NK-92 treated with Interleukin-12 subunit alpha and Interleukin-12 subunit beta, amount 100 ng/mL, for 24 hours (cell line): Measurements from ENCODE around the gene C17orf114.

Experiments used
- DNase-seq: peaks from one replicate; lab custom pipeline; 2025; lab: John Stamatoyannopoulos, UW

The C17orf114 gene

DNA sequence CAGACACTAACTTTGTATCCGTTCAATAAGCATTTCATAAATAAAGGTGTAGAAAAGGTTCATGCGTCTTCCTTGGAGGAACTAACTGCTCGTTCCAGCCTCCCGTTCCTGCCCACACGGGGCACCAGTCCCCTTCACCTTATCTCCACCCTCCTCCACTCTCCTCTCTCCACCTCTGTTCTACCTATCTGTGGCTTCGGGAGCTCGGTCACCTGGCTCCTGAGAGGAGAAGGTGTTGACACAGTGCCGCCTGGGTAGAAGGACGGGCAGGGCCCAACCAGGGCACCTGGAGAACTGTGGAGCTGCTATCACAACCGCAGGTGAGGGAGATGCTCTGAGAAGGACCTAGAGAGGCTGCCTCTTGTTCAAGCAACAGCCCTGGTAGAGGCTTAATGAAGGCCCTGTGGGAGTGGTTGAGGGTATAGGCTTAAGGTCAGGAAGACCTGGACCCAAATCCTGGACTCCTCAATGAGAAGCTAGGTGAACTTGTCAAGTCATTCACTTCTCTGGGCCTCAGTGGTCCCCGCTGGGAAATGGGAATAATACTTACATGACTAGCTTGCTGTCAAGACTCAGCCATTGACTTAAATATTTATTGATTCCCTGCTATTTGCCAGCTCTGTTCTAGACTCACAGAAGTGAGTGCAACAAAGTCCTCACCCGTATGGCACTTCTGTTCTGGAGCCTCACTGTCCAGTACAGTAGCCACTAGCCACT is 21.4 kb upstream of the C17orf114 start:
- DNase-seq, result no peak

DNA sequence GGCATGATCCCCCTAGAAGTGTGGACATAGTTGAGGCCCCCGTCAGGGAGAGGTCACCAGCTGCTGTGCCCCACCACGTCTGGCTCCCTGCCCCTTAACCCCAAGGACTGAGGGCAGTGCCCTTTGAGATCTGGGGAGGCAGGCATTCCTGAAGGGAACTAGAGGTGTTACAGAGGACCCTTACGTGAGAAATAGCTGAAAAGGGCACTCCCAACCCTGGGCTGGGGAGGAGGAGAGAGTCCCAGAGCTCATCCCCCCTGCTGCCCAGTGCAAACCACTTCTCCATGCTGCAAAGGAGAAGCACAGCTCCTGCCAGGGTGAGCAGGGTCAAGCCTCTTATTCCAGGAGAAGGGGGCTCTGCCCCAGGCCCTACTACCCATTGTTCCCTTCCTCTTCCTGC is 20.7 kb upstream of the C17orf114 start:
- no peak for DNase-seq

- DNase-seq, result no peak
These were observed 16.1 kb upstream of the C17orf114 start for GRCh38 chr17:4818276-4818675.

- DNase-seq, result no peak
These were observed 14.7 kb upstream of the C17orf114 start for GRCh38 chr17:4816826-4817225.

- DNase-seq, result no peak
These were observed 13.0 kb upstream of the C17orf114 start for GRCh38 chr17:4815043-4815675.

- DNase-seq, result no peak
These were observed 10.6 kb upstream of the C17orf114 start for GRCh38 chr17:4812690-4813089.

- DNase-seq, result no peak
These were observed 9.3 kb upstream of the C17orf114 start for GRCh38 chr17:4811471-4811870.

GRCh38 chr17:4810696-4811290 is 8.7 kb upstream of the C17orf114 start:
- DNase-seq, result no peak

DNA sequence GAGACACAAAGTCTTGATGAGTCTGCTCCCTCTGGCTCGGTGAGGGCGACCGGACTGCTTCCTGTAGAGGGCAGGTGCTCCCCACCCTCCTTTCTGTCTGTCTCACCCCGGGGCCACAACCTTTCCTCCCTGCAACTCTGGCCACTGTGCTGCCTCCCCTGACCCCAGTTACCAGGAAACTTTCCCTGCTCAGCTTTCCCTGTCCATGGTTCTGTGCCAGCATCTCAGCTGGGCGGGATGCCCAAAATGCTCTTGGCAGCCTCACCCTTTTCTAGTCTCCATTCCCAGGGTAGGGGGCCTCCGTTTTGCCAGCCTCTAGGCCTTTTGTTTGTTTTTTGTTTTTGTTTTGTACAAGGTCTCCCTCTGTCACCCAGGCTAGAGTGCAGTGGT is 6.2 kb upstream of the C17orf114 start:
- no peak for DNase-seq

DNA sequence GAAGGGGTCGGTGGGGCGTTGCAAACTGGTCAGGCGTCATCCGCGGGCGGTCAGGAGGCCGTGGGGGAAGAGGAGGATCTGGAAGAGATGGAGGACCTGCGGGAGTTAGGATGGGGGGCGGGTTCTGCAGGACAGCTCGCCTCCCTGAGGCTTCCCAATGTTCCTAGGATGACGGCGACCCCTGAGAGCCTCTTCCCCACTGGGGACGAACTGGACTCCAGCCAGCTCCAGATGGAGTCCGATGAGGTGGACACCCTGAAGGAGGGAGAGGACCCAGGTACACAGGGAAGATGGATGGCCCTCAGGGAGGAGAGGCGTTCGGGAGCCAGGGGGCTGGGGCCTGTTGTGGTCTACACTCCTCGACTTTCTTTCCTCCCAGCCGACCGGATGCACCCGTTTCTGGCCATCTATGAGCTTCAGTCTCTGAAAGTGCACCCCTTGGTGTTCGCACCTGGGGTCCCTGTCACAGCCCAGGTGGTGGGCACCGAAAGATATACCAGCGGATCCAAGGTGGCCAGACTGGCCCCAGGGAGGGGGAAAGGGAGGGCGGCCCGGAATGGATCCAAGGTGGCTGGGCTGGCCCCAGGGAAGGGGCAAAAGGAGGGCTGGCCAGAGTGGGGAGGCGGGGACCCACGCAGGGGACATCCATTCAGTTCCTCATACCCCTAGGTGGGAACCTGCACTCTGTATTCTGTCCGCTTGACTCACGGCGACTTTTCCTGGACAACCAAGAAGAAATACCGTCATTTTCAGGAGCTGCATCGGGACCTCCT is 5.7 kb upstream of the C17orf114 start:
- DNase-seq, result no peak

- peak; percentile 57 for DNase-seq
These were observed 4.9 kb upstream of the C17orf114 start, which contains the start of gene PLD2 for GRCh38 chr17:4806777-4807604. Gene PLD2, plus strand, starts transcription at chr17:4807152. Its CDS starts 621 bp downstream, at chr17:4807773.

GRCh38 chr17:4806456-4806776 is 4.3 kb upstream of the C17orf114 start:
- DNase-seq, result no peak

DNA sequence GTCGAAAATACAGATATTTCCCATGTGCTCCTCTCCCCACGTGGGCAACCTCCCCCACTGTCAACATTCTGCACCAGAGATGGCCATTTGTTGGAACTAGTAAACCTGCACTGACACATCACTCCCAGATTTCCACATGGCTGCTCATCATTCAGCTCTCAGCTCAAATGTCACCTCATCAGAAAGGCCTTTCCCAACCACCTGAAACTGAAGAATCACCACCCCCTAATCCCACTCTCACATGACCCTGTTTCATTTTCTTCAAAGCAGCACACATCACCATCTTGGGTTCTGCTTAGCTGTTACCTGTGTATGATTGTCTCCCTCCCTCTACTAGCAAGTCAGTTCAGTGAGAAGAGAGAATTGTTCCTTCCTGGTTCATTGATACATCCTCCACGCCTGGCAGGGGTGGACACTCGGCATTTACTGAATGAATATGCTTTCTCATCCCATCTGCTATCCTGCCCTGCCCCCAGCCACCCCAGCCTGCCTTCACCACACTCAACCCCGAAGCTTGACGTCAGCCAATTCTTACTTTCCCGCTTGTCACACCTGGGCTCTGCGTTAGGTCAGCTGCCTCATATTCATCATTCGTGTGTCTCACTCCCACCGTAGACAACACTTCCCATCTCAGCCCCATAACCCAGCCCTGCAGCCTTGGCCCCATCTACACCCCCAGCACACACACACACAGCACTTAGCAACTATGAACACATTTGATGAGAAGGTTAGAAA is 1.5 kb downstream of the C17orf114 start:
- DNase-seq, result no peak

- no peak for DNase-seq
These were observed 5.6 kb downstream of the C17orf114 start for GRCh38 chr17:4796552-4796920.

DNA sequence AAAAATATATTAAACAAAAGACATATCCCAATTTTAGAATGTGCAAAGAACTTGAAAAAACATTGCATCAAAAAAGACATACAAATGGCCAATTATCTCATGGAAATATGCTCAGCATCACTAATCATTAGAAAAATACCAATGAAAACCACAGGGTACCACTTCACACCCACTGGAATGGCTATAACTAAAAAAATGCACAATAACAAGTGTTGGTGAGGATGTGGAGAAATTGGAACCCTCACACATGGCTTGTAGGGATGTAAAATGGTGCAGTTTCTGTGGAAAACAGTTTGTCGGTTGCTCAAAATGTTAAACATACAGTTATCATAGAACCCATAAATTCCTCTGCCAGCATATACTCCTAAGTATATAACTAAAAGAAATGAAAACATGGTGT is 7.0 kb downstream of the C17orf114 start:
- DNase-seq, result no peak

GRCh38 chr17:4790705-4791088 is 11.4 kb downstream of the C17orf114 start:
- no peak for DNase-seq

GRCh38 chr17:4789951-4790704 is 12.0 kb downstream of the C17orf114 start:
- peak; percentile 76 for DNase-seq

- no peak for DNase-seq
These were observed 12.5 kb downstream of the C17orf114 start for GRCh38 chr17:4789701-4789950.

- DNase-seq, result no peak
These were observed 13.1 kb downstream of the C17orf114 start, which contains the start of gene GLTPD2 for GRCh38 chr17:4788807-4789700. Gene GLTPD2, plus strand, starts transcription at chr17:4788964. Its CDS starts 48 bp downstream, at chr17:4789012.
